GM23248 (cell line): Measurements from ENCODE around the gene PRRX1.

ENCODE experiments used
- EZH2 ChIP-seq: fragments of 200-600 bp; sonication (generic); IDR thresholded peaks from 2 replicates; pipeline ENCODE4 v1.6.1; 2018; ENCODE audit warnings: antibody characterized with exemption, mild to moderate bottlenecking; ENCODE audit not compliant: insufficient read depth, poor library complexity, severe bottlenecking
- EZH2phosphoT487 ChIP-seq: fragments of 200-600 bp; sonication (generic); IDR thresholded peaks from 2 replicates; pipeline ENCODE4 v1.6.1; 2018; ENCODE audit warnings: antibody characterized with exemption, moderate library complexity, mild to moderate bottlenecking, low read depth; ENCODE audit not compliant: insufficient read depth

DNA sequence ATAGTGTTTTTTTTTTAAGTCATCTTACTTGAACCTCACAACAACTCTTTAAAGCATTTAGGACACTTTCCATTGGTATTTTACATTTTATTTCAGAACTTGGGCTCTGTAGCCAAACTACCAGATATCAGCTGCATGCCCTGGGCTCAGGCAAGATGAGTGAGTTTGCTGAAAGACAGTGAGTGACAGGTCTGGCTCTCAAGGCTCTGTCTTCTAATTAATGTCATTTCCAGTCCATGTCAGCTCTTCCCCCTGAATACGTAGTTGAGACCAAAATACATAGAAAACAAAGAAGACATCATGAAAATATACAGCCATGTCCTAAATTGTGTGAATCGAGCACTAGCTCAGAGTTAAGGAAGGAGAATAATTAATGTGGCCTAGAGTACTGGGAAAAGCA is 39.7 kb downstream of the PRRX1 start:
- TF ChIP-seq EZH2 (no peak), EZH2phosphoT487 (no peak)
